ENCODE measurements around the gene DOCK2.

GRCh38 chr5:170071748-170072147 lies 434.7 kb downstream of the DOCK2 start:
- TF ChIP-seq CTCF (IDR thresholded peaks at IDR 0.05) (no peak), POLR2A (IDR thresholded peaks at IDR 0.05) (no peak)

Measured in lower leg skin (tissue), 3 donors.